HG02884 (cell line): Measurements from ENCODE around the gene CTSE.

ENCODE experiments used
- ATAC-seq: cut with Tn5 transposase; IDR thresholded peaks from one replicate; pipeline ENCODE4 v1.9.1; 2021; ENCODE audit warnings: mild to moderate bottlenecking, moderate library complexity; ENCODE audit not compliant: unreplicated experiment

The CTSE gene

DNA sequence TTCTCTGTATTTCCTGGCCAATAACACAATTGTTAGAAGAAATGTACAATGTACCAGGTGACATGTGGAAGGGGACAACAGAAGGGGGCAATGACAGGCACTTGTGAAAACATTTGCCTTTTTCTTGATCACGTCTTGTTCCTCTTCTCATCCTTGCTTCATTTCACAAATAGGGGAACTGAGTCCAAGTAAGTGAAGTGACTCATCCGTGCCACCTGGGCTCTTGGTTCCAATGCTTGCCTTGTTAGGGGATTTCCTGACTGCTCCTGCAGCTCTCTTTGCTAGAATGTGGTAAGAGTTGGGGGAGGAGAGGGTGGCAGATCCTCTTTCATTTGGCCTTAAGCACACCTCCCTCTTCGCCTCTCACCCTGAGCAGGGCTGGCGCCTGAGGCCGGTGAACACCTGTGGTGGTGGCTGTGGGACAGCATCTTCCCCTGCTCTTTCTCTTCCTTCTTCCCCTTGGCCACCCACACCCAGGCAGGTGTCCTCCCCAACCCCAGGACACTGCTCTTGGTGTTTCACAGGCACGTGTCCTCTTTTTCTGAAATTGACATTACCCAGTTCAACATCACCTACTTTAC lies 27.1 kb upstream of the CTSE start:
- ATAC-seq = peak; percentile 78

DNA sequence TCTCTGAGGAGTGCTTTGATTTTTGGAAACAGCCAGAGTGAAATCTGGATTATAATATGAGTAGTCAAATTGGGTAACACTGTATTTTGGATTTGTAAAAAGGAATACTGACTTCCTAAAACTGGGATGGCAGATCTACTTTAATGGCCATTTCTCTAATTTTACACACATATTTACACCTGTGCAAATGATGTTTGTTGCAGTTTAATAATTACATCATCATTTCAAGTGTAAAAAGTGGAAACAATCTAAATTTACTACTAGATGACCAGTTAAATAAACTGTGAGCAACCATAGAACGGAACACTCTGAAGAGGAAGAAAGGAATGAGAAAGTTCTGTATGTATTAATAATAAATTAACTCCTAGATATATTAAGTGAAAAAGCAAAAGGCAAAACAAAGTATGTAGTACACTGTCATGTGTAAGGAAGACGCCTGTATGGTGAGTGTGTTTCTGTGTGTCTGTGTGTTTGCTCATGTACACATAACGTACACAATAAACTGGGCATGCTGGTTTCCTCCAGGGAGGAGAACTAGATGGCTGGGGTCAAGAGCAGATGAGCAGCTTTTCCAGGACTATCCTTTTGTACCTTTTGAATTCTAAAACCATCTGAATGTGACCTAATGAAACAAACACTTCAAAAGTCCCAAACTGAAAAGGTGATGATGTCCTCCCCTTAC lies 26.4 kb upstream of the CTSE start:
- no peak for ATAC-seq

DNA sequence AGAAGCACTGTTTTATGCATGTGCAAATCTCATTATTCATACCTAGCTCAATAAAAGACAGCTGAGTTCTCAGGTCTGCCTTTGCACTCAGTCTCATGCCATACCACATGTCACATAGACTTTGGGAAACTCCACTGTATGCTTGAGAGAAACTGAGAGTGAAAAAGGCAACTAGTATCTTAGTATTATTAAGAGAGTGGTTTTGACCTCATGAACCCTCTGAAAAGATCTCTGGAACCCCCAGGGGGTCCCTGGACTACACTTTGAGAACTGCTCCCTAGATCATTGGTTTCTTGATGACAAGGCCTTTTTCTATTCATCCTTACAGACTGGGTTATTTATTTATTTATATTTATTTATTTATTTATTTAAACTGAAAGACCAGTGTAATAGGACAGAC lies 25.6 kb upstream of the CTSE start:
- ATAC-seq = no peak

DNA sequence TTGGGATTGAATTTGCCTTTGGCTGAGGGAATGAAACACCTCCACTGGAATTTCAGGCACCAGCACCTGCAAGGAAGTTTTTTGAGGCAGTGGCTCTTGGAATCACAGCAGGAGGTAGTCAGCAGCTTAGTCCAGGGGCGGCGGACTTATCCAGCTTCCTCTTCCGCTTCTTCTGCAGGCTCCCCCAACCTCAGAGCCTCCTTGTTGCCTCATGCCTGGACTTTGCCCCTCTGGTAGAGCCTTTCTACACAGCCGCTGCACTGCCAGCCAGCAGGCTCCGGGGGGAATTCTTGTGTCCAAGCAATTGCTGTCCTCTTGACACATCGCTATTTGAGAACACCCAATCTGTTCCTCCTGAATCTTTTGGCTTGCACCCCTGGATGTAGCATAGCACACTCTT lies 24.9 kb upstream of the CTSE start:
- no peak for ATAC-seq

DNA sequence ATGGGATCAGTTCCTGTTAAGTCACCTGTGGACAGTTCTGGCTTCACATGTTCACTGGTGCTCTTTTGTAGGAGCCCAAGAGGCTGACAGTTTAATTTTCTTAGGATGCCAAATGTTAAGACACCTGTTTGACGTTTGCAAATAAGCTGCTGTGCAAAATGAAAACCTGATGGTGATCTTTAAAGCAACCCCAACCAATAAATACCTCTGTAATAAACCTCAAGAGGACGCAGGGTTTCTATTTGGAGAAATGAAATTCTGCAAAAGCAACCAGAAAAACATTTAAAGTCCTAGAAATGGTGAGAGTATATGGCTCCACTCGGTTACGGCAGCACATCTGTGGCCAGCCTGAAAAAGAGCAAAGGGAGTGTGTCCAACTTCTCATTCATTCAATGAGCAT lies 23.6 kb upstream of the CTSE start:
- no peak for ATAC-seq

DNA sequence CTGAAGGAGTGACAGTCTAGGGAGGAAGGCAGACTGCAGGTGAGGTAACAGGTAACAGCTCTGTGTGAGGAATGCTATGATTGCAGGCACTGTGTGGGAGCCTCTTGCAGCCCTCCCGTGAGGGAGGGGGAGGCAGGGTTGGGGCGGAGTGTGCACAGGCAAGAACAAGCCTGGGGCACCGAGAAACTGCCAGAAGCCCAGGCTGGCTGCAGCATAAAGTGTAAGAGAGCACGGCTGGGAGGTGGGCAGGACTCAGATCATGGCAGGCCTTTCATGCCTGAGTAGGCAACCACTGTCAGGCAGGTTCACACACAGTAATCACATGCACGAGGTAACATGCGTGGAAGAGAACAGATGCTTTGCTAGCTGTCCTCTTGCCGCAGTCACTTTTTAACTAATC lies 17.9 kb upstream of the CTSE start:
- no peak for ATAC-seq

DNA sequence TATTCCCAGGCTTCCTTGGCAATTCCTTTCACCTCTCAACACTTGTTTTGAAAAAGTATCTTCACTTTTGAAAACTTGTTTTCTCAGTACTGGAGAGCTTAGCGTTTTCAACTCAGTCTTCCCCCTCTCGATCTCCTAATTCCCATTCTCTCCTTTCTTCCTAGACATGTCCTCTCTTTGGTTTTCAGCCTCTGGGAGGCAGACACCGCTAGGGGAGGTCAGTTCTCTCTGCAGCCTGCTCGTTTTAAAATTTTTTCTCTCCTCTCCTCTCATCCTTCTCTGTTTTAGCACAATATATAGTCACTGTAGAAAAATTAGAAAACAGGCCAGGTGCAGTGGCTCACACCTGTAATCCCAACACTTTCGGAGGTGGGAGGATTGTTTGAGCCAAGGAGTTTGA lies 16.6 kb upstream of the CTSE start:
- ATAC-seq = no peak

DNA sequence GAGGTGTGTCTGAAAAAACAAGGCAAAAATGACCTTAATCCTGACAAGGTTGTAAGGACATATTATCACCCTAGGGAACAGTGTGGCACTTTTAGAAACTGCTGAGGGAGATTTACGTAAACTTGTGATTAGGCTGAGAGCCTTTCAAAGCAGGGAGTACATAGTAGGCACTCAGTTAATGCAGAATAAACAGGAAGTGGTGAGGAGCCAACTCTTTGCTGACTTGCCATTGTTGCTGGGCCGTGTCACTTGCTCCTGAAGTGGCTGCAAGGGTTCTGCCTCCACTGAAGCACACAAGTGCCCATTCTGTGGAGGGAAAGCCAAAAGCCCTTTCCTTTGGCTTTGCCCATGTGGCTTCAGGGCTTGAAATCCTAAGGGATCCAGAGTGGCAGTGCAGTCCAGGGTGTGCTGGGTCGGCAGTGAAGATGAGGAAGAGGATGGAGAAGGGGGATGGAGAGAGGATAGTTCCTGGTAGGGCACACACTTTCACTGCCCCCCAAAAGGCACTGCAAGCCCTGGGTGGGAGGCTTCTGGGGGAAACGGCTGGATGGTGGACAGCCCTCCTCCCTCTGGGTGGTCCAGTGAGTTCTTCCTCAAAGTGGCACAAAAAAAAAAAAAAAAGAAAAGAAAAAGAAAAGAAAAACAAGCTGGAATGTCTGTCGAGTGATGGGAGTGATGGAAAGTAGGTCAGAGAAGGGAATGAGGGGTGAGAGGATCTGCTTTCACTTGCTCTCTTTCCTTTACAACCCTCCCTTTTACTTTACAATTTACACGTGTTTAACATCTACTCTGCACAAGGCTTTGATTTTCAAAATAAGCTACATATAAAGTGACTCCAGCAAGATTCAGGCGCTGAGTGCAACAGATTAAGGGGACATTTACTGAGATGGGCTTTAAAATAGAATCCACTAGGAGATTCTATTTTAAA lies 15.6 kb upstream of the CTSE start:
- ATAC-seq = no peak

DNA sequence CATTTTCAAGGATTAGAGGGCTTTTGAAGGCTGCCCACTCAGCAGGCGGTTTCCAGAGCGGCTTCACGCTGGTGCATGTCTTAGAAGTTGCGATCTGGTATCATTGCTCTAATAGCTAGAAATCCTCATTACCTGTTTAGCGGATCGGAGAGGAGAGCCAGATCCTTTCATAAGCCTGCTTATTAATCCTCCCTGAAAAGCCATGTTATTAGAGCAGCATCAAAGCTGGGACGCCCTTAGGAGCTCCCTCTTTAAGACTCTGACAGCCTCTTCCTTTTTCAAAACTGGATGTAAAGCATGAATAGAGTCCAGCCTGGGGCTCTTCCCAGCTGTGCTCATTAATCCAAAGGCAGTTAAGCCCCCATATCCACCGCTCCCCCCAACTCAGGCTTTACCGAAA lies 13.9 kb upstream of the CTSE start:
- ATAC-seq = no peak

DNA sequence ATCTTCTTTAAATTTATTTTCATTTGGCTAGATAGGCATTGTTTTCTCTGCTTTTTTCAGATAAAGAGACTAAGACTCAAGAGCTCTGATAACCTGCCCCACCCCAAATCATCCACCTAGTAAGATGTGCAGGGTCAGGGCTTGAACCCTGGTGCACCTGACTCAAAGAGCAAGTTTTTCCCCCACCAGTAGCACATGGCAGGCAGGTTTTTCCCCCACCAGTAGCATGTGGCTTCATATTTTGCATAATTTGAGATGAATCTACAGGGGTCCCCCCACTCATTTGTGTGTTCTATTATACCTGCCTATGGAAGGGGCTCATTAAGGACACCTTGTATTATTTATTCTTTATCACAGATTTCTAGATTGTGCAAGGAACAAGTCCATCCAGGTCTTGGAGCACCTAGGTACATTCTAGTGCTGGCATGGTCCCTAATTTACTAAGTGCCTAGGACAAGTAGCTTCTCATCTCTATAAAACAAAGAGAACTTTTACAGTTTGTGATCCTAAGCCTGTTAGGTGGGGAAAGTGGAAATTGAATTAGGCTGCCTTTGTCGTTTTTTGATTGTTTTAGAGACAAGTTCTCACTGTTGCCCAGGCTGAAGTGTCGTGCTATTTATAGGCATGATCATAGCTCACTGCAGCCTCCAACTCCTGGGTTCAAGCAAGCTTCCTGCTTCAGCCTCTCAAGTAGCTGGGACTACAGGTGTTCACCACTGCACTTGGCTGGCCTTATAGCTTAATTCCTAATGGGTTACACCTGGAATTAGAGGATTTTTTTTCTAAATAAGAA lies 13.2 kb upstream of the CTSE start:
- no peak for ATAC-seq

DNA sequence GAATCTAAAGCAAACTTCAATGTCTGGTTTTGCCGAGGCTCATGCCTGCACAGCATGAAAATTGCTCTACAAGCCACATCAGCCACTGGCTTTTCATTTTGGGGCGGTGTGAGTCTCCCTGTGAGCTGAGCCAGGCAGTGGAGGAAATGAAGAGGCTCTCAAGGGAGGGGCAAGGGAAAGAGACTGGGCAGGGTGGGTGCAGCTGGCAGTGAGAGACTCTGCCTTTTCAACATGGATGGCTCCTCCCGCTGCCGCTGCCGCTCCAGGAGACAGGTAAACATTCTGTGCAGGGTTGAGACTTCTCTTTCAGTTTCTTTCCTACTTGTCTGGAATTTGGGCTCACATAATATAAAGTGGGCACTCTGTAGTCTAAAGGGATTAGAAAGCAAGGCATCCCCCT lies 11.3 kb upstream of the CTSE start:
- no peak for ATAC-seq

DNA sequence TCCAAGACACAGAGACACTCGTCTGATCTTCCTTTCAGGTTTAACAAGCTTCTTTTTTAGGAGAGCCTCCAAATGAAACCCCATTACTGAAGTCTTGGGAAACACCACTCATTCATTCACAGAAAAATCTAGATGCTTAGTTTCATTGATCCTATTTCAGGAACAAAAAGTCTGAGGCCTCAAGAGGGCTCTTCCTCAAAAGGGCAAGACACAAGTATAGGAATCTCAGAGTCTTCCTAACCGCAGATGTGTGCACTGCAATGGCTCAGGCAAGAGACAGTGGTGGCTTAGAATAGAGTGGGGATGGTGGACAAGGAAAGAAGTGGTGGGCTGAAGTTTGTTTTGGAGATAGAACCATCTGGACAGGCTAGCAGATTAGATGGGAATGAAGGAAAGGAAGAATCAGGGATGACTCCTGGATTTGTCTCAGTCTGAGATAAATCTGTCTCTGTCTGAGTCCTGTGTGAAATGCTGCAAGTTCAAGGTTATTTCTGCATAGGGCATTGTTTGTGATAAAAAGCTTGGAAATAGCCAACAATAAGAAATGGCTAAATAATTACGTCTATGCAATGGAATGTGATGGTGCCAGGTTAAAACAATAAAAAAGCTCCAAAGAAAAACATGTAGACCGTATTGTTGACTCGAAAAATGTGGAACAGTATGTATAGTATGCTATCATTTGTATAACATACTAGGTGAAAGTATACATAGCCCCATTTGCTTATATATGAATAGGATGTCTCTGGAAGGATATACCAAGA lies 8.9 kb upstream of the CTSE start:
- ATAC-seq = no peak

DNA sequence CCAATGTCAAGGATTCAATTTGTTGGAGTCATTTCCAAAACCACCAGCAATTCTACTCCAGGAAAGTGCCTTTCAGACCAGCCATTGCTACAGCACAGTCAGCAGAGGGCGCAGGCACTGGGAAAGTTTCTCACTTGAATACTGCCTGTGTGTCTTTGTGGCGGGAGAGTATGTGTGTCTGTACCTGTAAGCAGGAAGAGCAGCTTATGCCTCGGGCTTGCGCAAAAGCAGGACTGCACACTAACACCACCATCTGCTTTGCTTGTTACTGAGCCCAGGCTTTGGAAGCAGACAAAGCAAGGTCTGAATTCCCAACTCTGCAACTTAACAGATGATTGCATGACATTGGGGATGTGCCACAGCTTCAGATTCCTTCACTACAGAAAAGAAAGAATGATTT lies 7.0 kb upstream of the CTSE start:
- no peak for ATAC-seq

DNA sequence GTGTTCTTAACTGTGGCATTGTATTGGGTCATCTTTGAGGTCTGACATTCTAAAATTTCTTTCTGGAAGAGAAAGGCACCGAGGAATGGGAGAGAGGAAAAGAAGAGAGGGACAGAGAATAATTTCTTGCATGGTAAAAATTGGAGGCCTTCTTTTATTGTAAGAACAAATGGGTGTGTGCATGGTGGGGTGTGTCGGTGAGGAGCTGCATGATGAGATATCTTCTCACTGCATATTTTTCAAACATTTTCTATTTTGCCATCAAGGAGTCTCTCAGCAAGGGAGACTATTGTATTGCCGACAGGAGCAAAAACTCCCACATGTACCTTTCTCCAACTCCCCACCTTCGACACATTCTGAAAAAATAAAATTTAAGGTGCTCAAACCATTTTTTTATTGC lies 6.5 kb upstream of the CTSE start:
- no peak for ATAC-seq

DNA sequence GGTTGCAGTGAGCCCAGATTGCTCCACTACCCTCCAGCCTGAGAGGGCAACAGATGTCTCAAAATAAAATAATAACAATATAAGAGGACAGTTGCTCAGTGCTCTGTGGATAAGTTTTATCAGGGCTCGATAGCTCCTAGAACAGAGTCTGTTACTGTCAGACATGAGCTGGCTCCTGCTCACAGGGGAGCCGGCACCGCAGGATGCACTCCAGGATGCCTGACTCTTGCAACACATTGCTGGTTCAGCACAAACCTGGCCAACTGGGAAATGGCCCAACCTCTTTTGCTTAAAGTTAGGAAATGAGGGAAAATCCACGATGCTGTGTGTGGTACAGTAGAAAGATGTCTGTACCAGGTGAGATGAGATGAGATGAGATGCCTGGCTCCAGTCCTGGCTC lies 5.8 kb upstream of the CTSE start:
- ATAC-seq = no peak

DNA sequence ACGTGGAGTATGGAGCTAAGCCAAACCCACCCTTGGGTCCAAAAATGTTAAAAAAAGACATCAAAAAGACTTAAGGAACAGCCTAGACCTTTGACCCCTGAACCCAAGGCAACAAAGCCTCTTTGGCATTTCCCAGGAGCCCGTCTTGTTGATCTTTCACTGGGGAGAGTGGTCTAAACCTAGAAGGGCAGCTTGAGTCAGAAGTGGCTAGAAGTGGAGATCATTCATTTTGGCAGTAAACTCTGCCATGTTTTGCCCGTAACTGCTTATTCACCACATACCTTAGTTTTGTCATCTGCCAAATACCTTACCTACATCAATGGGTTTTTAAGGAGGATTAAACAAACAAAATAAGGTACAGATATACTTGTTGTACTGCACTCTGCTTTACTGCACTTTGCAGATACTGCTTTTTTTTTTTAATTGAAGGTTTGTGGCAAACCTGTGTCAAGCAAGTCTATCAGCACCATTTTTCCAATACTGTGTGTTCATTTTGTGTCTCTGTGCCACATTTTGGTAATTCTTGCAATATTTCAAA lies 1.7 kb upstream of the CTSE start:
- ATAC-seq = no peak

DNA sequence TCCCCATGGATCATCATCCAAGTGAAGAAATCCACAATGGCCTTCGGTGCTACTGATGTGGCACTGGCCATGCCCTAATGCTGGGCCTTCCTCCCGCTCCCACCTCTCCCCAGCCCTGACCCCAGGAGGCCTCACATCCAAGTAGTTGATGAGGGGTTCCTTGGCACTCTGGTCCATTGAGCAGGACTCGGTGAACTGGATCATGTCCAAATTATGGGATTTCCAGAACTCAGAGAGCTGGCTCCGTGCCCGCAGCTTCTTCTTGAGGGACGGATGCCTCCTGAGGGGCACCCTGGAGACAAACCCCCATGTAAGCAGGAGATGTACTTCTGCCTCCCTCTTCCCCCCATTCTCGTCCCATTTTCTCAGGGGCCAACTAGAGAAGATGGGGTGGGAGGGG lies 929 bp downstream of the CTSE start:
- no peak for ATAC-seq

DNA sequence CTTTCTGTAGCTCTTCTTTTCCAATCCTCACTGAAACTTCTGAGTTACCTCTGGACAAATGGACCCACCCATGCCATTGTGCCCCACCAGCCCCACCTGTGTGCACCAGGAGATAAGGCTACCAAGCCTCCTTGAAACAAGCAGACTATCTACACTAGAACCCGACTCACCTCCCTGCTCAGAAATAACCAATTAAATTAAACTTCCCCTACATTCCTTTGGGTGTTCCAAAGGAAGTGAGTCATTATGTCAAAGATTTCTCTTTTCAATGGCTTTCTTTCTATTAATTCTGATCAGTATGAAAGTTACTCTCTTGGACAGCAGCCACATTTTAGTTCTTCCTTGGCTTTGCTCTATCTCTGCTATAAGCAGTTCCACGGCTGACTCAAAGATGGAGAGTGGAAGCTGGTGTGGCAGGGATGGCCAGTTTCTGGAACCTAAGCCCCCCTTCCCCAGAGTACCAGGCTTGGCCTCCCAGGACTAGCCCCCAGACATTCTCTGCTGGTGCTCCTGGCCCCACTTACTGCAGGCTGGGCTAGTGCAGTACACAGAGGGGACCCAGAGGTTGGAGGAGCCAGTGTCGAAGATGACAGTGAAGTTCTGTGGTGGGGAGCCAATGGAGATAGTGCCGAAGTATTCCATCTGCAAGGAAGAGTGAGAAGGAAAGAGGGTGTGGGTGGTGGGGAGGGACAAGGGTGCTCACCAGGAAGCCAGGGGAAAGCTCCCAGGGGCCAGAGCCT lies 1.9 kb downstream of the CTSE start:
- no peak for ATAC-seq

DNA sequence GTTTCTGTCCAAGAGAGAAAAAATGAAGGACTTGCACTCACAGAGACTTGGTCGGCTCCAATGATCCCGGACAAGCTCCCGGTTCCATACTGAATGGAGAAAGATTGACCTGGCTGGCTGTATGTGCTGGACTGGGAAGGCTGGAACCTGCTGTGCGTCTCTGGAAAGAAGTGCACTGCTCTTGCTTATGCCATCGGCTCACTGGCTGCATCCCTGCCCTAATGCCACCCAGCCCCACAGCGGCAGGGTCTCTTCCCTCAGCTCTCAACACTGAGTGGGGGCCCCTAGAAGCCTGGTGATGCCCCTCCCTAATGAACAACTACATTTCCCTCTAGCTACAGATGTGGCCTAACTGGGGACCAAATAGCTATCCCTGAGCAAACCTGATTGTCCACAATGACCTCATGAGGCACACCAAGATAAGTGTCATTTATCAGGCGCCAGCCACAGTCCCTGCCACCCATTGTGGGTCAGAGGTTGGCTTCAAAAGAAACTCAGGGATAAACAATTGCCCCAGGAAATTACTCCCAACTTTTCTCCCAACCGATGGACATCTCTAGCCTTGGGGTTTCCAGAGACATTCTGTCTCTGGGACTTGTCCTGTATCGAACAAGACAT lies 2.6 kb downstream of the CTSE start:
- ATAC-seq = no peak
